HL-60 (cell line): Measurements from ENCODE around the gene AMER1.

Experiments
- CTCF ChIP-seq: IDR thresholded peaks from one replicate; pipeline ENCODE4 v1.5.1; 2011; ENCODE audit warnings: low read length, control low read depth, inconsistent platforms; ENCODE audit not compliant: insufficient read depth
- TF ChIP-seq, protein P1 (sequence below): IDR thresholded peaks from 2 replicates; pipeline ENCODE4 v1.6.1; 2012; ENCODE audit warnings: low read depth; ENCODE audit not compliant: insufficient replicate concordance

DNA sequence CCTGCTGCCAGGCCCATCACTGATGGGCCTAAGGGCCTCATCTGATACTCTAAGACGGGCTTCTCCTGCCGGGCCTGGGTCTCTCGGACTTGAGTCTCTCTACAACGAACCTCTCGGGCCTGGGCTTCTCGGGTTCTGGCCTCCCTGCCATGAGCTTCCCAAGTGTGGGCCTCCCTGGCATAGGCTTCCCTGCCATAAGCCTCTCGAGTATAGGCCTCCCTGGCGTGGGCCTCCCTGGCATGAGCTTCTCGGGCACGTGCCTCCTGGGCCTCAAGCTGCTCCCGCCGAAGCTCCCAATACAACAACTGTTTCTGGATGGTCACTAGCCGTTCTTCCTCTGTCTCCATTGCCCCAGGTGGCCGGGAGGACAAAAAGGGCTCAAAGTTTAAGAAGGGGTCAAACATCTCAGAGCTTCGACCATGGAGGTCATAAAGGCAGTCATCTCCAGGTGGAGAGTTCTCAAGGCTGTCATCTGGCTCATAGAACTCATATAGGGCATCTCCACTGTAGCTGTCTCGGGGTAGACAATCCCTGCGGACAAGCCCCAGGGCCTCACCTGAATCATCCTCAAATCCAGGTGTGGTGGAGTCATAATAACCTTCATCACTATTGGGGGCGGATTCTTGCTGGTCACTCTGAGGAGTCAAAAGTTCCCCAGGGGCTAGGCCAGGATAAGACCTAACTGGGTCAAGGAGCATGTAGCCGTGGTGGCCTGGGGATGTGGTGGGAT, 14.1 kb downstream of the AMER1 start:
- TF ChIP-seq, protein P1, sequence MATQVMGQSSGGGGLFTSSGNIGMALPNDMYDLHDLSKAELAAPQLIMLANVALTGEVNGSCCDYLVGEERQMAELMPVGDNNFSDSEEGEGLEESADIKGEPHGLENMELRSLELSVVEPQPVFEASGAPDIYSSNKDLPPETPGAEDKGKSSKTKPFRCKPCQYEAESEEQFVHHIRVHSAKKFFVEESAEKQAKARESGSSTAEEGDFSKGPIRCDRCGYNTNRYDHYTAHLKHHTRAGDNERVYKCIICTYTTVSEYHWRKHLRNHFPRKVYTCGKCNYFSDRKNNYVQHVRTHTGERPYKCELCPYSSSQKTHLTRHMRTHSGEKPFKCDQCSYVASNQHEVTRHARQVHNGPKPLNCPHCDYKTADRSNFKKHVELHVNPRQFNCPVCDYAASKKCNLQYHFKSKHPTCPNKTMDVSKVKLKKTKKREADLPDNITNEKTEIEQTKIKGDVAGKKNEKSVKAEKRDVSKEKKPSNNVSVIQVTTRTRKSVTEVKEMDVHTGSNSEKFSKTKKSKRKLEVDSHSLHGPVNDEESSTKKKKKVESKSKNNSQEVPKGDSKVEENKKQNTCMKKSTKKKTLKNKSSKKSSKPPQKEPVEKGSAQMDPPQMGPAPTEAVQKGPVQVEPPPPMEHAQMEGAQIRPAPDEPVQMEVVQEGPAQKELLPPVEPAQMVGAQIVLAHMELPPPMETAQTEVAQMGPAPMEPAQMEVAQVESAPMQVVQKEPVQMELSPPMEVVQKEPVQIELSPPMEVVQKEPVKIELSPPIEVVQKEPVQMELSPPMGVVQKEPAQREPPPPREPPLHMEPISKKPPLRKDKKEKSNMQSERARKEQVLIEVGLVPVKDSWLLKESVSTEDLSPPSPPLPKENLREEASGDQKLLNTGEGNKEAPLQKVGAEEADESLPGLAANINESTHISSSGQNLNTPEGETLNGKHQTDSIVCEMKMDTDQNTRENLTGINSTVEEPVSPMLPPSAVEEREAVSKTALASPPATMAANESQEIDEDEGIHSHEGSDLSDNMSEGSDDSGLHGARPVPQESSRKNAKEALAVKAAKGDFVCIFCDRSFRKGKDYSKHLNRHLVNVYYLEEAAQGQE, result no peak
- no peak for TF ChIP-seq CTCF
